ENCODE measurements around the gene RFXANK.

Gene RFXANK

DNA sequence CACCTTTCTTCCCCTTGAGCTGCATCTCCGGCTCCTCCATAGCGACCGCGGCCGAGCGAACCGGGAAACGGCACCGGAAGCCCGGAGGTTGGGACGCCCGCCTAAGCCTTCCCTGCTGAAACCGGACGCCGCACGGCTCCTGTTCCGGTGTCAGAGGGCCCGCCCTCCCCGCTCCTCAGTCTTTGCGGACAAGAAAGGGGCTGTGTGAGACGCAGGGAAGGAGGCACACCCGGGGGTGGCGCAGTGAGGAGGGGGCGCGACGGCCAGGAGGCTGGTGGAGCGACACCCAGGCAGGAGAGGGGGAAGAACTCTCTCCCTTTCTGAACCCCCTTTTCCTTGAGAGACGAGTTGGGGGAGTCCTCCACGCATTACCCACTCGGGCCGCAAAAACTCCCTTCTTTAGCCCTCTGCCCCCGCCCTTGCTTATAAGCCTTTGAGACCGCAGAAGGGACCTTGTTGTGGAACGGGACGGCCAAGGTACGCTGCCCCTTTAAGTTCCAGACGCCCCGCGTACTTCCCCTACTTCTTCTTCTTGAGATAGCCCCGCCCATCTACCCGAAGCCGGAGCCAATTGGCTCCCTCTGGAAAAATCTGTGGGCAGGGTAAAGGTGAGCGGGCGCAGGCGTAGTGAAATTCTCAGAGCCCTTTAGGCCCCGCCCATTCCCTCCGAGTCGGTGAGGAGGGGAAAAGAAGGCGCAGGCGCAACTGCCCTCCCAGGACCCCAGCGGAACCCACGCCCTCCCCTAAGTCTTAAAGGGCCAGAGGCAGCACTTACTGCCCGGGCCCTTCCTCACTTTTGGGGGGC lies at the start of gene RFXANK, which contains the start of gene BORCS8 (continued):
- TF ChIP-seq ZNF426 (tag by site-specific recombination; IDR thresholded peaks at IDR 0.05) = no peak
- TF ChIP-seq TRIM28 (IDR thresholded peaks at IDR 0.05; ENCODE audit: borderline replicate concordance, low read length) = no peak
- TF ChIP-seq ZNF157 (tag by site-specific recombination; IDR thresholded peaks at IDR 0.05) = no peak
- no peak for TF ChIP-seq BCL6B (tag by site-specific recombination; IDR thresholded peaks at IDR 0.05)
- TF ChIP-seq ZFHX2 (tag by site-specific recombination; conservative IDR thresholded peaks at IDR 0.05) = peak; percentile 43; the same call in 1 of the 2 replicates
- peak; percentile 83; the same call in 1 of the 2 replicates for TF ChIP-seq ZSCAN30 (tag by site-specific recombination; IDR thresholded peaks at IDR 0.05)
- TF ChIP-seq, protein P1, sequence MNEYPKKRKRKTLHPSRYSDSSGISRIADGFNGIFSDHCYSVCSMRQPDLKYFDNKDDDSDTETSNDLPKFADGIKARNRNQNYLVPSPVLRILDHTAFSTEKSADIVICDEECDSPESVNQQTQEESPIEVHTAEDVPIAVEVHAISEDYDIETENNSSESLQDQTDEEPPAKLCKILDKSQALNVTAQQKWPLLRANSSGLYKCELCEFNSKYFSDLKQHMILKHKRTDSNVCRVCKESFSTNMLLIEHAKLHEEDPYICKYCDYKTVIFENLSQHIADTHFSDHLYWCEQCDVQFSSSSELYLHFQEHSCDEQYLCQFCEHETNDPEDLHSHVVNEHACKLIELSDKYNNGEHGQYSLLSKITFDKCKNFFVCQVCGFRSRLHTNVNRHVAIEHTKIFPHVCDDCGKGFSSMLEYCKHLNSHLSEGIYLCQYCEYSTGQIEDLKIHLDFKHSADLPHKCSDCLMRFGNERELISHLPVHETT (tag by site-specific recombination; IDR thresholded peaks at IDR 0.05) = peak; percentile 87; the same call in 1 of the 2 replicates
- peak; percentile 47; the same call in 1 of the 2 replicates for TF ChIP-seq KLF1 (tag by site-specific recombination; IDR thresholded peaks at IDR 0.05)
- TF ChIP-seq, protein P2, sequence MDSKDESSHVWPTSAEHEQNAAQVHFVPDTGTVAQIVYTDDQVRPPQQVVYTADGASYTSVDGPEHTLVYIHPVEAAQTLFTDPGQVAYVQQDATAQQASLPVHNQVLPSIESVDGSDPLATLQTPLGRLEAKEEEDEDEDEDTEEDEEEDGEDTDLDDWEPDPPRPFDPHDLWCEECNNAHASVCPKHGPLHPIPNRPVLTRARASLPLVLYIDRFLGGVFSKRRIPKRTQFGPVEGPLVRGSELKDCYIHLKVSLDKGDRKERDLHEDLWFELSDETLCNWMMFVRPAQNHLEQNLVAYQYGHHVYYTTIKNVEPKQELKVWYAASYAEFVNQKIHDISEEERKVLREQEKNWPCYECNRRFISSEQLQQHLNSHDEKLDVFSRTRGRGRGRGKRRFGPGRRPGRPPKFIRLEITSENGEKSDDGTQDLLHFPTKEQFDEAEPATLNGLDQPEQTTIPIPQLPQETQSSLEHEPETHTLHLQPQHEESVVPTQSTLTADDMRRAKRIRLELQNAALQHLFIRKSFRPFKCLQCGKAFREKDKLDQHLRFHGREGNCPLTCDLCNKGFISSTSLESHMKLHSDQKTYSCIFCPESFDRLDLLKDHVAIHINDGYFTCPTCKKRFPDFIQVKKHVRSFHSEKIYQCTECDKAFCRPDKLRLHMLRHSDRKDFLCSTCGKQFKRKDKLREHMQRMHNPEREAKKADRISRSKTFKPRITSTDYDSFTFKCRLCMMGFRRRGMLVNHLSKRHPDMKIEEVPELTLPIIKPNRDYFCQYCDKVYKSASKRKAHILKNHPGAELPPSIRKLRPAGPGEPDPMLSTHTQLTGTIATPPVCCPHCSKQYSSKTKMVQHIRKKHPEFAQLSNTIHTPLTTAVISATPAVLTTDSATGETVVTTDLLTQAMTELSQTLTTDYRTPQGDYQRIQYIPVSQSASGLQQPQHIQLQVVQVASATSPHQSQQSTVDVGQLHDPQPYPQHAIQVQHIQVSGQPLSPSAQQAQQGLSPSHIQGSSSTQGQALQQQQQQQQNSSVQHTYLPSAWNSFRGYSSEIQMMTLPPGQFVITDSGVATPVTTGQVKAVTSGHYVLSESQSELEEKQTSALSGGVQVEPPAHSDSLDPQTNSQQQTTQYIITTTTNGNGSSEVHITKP (tag by site-specific recombination; IDR thresholded peaks at IDR 0.05) = peak; percentile 87
- peak; percentile 45 for TF ChIP-seq OSR2 (tag by site-specific recombination; IDR thresholded peaks at IDR 0.05)
- no peak for TF ChIP-seq ZNF138 (tag by site-specific recombination; IDR thresholded peaks at IDR 0.05; ENCODE audit: borderline replicate concordance)
- TF ChIP-seq, protein P3, sequence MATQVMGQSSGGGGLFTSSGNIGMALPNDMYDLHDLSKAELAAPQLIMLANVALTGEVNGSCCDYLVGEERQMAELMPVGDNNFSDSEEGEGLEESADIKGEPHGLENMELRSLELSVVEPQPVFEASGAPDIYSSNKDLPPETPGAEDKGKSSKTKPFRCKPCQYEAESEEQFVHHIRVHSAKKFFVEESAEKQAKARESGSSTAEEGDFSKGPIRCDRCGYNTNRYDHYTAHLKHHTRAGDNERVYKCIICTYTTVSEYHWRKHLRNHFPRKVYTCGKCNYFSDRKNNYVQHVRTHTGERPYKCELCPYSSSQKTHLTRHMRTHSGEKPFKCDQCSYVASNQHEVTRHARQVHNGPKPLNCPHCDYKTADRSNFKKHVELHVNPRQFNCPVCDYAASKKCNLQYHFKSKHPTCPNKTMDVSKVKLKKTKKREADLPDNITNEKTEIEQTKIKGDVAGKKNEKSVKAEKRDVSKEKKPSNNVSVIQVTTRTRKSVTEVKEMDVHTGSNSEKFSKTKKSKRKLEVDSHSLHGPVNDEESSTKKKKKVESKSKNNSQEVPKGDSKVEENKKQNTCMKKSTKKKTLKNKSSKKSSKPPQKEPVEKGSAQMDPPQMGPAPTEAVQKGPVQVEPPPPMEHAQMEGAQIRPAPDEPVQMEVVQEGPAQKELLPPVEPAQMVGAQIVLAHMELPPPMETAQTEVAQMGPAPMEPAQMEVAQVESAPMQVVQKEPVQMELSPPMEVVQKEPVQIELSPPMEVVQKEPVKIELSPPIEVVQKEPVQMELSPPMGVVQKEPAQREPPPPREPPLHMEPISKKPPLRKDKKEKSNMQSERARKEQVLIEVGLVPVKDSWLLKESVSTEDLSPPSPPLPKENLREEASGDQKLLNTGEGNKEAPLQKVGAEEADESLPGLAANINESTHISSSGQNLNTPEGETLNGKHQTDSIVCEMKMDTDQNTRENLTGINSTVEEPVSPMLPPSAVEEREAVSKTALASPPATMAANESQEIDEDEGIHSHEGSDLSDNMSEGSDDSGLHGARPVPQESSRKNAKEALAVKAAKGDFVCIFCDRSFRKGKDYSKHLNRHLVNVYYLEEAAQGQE (tag by site-specific recombination; IDR thresholded peaks at IDR 0.05) = 0 out of 2 replicates have a peak, but pooled peaks have one; percentile 30
- no peak for TF ChIP-seq ZNF596 (tag by site-specific recombination; IDR thresholded peaks at IDR 0.05)
- TF ChIP-seq GLI2 (tag by site-specific recombination; IDR thresholded peaks at IDR 0.05; ENCODE audit: borderline replicate concordance, low read depth) = no peak
- TF ChIP-seq ZNF510 (tag by site-specific recombination; IDR thresholded peaks at IDR 0.05; ENCODE audit: insufficient replicate concordance) = no peak
- TF ChIP-seq ZNF558 (tag by site-specific recombination; IDR thresholded peaks at IDR 0.05) = no peak
- TF ChIP-seq ZNF514 (tag by site-specific recombination; IDR thresholded peaks at IDR 0.05) = no peak
- TF ChIP-seq ZNF585B (tag by site-specific recombination; IDR thresholded peaks at IDR 0.05) = no peak
- TF ChIP-seq ZNF704 (tag by site-specific recombination; IDR thresholded peaks at IDR 0.05) = no peak
- TF ChIP-seq ZNF530 (tag by site-specific recombination; IDR thresholded peaks at IDR 0.05; ENCODE audit: low read depth) = no peak
- TF ChIP-seq, protein P4, sequence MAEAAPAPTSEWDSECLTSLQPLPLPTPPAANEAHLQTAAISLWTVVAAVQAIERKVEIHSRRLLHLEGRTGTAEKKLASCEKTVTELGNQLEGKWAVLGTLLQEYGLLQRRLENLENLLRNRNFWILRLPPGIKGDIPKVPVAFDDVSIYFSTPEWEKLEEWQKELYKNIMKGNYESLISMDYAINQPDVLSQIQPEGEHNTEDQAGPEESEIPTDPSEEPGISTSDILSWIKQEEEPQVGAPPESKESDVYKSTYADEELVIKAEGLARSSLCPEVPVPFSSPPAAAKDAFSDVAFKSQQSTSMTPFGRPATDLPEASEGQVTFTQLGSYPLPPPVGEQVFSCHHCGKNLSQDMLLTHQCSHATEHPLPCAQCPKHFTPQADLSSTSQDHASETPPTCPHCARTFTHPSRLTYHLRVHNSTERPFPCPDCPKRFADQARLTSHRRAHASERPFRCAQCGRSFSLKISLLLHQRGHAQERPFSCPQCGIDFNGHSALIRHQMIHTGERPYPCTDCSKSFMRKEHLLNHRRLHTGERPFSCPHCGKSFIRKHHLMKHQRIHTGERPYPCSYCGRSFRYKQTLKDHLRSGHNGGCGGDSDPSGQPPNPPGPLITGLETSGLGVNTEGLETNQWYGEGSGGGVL (tag by site-specific recombination; IDR thresholded peaks at IDR 0.05) = peak; percentile 57; the same call in 1 of the 2 replicates
- no peak for TF ChIP-seq SALL2 (tag by site-specific recombination; IDR thresholded peaks at IDR 0.05; ENCODE audit: borderline replicate concordance)
- no peak; the same call in 1 of the 2 replicates for TF ChIP-seq GLIS1 (tag by site-specific recombination; IDR thresholded peaks at IDR 0.05)
- 0 out of 2 replicates have a peak, but pooled peaks have one; percentile 17 for TF ChIP-seq GLIS2 (tag by site-specific recombination; IDR thresholded peaks at IDR 0.05)
- no peak for TF ChIP-seq ZNF23 (tag by site-specific recombination; IDR thresholded peaks at IDR 0.05; ENCODE audit: borderline replicate concordance)
- TF ChIP-seq FEZF1 (tag by site-specific recombination; IDR thresholded peaks at IDR 0.05) = no peak

Measured in HEK293 (cell line).